IPS-NIHi7 (cell line): ENCODE data around the gene PLXDC2.
"Not testable (repeated sequence)": the region's sequence is repeated elsewhere in the genome, so short reads cannot be mapped to it uniquely, and the experiment has no call there.

Source experiments
- DNase-seq: peaks from one replicate; pipeline ENCODE4 v3.0.0; 2012; ENCODE audit warnings: mixed read lengths; ENCODE audit errors: extremely low spot score

The PLXDC2 gene

GRCh38 chr10:19977097-19977521, 160.9 kb downstream of the PLXDC2 start:
- DNase-seq: no peak

DNA sequence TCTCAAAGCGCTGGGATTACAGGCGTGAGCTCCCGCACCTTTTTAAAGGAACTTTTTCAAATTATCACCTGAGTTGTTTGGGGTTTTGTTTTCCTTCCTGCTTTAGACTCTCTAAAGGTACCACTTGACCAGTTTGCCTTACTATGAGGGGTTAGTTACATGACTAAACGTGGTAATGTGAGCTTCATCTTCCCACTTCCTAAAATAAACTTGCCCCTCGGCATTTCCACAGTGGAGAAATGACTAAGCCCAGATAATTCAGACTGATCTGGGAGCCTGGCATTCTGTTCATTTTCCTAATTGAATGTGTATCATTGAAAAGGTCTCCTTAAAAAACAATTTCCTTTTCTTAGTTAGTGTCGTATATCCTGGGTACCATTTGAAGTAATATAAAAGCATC, 163.4 kb downstream of the PLXDC2 start:
- no peak for DNase-seq

- DNase-seq: no peak
These were observed 167.8 kb downstream of the PLXDC2 start for GRCh38 chr10:19983880-19984565.

- no peak for DNase-seq
These were observed 169.5 kb downstream of the PLXDC2 start for GRCh38 chr10:19985745-19986144.

DNA sequence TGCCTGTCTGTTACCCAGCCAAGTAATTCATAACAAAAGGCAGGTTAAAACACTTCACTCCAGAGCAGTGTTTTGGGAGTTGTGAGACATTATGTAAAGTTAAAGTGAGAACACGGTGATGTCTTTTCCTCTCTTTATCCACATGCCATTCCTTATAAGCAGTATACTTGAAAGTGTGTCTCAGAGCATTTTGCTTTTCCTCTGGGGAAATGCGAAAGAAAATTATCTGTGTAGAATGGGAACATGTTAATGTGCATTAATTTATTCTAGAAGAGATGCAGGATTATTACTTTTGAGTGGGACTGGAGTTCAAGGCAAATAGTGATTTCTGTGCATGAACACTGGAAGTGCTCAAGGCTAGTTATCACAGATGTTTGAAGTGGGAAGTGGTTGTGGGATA, 170.4 kb downstream of the PLXDC2 start:
- DNase-seq: no peak

DNA sequence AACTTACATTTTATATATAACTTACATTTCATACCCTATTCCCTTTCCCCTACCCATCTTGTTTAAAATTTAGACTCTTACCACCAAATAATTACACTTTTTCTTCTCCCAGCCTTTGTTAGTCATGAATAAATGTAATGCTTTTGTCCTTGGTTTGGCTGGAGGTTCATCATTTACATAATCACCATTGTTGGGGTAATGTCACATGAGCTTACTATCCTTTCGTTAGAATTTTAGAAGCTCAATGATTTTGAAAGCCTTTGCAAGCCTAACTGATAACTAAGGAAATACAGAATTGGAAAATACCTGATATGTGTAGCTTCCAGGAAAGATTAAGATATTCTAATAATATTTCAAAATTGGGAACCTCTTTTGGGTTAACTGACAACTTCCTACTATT, 171.7 kb downstream of the PLXDC2 start:
- DNase-seq: no peak

- no peak for DNase-seq
These were observed 177.6 kb downstream of the PLXDC2 start for GRCh38 chr10:19993714-19994315.

DNA sequence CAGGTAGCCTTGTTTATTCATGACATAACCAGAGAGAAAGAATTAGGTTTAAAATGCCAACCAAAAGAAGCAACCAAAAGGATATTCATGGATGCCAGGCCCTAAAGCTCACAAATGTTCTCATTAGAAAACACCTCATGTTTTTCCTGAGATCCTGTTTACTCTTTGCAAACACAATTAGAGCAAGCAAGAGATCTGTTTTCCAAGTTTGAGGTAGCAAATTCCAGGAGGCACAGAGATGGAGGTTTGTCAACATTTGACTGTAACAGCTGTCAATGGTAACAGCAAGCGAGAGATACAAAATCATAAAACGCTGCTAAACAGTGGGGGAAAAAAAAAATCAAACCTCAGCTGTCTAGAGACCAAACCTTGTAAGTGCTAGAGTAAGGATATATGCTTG, 182.2 kb downstream of the PLXDC2 start:
- no peak for DNase-seq

DNA sequence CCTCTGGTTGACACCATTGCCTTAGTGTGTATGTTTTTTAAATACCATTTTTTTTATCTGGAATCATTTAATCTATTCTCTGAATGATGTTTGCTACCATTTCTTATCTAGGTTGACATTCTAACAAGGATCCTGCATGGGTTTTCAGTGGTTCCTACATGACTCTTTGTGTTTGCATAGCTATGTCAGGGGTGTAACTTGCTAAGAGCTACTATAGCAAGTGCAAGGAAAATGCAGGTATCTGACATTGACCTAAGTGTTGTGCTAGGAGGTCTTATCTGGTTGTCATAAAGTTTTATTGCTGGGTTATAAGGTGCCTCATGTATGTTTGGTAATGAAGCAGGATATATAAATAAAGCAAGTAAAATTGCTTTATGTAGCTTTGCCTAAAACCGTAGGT, 183.2 kb downstream of the PLXDC2 start:
- no peak for DNase-seq

DNA sequence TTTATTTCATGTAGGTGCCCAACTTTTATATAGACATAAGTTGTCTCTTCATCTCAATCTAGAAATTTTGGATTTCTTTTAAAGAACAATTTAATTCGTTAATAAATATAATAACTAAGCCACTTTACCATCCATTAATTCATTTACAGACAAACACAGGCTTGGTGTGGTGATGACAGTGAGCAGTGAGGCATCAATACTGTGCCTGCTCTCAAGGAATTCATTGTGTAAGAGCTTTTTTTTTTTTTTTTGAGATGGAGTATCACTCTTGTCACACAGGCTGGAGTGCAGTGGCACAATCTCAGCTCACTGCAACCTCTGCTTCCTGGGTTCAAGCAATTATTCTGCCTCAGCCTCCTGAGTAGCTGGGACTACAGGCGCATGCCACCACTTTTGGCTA, 185.8 kb downstream of the PLXDC2 start:
- DNase-seq: not testable (repeated sequence)

- DNase-seq: no peak
These were observed 186.4 kb downstream of the PLXDC2 start for GRCh38 chr10:20002657-20003056.

DNA sequence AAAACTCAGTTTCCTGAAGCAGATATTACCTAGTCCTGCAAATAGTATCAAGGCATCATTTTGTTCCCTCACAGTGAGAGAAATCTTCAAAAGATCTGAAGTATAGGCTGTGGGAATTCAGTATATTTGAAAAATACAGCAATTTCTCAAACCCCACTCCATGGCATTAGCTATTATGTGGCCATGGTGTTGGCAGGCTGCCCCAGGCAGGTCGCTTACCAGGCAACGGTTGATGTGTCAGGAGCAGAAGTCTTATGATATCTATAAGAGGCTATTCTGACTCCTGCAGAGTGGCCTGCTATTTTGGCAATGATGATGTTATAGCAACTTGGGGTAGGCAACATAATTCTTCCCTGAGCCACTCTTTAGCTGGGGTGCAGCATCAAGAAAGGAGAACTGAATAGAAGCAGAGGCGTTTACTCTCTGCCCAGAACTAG, 187.9 kb downstream of the PLXDC2 start:
- DNase-seq: no peak

DNA sequence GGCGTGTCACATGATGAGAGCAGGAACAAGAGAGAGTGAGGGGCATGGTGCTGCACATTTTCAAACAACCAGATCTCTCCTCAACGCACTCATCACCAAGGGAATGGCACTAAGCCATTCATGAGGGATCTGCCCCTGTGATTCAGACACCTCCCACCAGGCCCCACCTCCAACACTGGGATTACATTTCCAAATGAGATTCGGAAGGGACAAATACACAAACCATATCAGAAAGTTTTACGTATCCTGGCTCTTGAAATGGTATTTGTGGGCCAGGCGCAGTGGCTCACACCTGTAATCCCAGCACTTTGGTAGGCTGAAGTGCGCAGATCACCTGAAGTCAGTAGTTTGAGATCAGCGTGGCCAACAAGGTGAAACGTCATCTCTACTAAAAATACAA, 189.4 kb downstream of the PLXDC2 start:
- DNase-seq: no peak

GRCh38 chr10:20006169-20006870, 190.1 kb downstream of the PLXDC2 start:
- no peak for DNase-seq

DNA sequence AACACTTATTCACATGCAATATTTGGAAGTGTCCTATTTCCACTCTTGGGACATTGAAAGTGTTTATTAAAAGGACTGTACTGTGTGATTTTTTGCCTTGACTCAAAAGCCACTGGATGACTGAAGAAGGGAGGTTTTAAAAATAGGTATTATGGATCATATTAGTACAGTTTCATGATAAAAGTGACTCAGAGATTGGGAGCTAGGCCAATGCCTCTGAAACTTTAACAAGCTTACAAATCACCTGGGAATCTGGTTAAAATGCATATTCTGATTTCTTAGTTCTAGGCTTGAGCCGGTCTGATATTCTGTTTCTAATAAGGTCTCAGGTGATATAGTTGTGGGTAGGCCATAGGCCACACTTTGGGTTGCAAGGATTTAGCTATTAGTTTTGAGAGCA, 191.2 kb downstream of the PLXDC2 start:
- no peak for DNase-seq

- no peak for DNase-seq
These were observed 197.9 kb downstream of the PLXDC2 start for GRCh38 chr10:20013991-20014750.

GRCh38 chr10:20017961-20018360, 201.7 kb downstream of the PLXDC2 start:
- no peak for DNase-seq

DNA sequence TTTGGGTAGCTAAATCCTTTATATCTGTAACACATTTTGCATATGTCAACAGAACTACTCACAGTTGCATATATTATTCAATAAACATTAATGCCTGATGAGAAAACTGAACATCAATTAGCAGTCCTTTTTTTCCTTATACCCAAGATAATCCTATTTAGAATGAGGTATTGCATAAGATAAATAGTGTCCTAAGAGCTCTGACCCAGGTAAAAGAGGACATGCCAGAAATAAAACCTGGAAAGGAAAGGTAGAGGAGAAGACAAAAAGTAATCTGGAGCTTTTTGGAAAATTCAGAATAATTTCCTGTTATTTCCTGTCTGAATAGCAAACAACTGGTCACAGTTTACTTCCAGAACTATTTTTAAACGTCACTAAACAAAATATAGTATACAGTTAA, 204.4 kb downstream of the PLXDC2 start:
- DNase-seq: no peak

- DNase-seq: no peak
These were observed 213.3 kb downstream of the PLXDC2 start for GRCh38 chr10:20029523-20029922.

- no peak for DNase-seq
These were observed 217.2 kb downstream of the PLXDC2 start for GRCh38 chr10:20033476-20033875.

DNA sequence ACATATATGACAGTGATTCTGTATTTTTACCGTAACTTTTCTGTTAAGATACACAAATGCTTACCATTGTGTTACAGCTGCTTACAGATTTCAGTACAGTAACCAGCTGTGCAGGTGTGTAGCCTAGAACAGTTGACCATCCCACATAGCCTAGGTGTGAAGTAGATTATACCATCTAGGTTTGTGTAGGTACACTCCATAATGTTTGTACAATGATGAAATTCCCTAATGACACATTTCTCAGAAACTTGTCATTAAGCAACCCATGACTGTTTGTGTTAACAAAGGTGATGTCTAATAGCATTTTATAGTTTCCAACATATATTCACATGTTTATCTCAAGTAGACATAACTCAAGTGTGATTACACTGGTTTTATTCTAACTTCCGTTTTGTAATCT, 218.5 kb downstream of the PLXDC2 start:
- no peak for DNase-seq

DNA sequence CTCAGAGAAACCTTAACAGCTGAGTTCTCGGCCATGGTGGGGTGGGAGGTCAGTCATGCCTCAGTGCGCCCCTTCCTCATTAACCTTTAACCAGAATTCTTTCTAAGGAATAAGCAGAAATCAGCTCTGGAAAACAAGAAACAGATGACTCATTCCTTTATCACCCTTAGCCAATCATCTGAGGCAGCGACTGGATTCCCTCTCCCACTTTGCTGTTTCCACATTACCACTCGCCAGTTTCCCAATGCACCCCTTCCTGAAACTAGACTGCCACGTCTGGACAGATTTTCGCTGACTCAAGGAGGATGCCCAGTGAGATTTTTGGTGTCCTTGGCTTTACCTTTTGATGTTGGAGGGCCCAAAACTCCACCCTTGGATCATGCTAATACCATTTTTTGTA, 223.8 kb downstream of the PLXDC2 start:
- DNase-seq: no peak
